SU-DHL-6 (cell line): ENCODE data around the gene OR10A4.

ENCODE experiments used
- CTCF ChIP-seq: fragments of 200-600 bp; sonication (generic); IDR thresholded peaks from one replicate; pipeline ENCODE4 v1.5.1; 2017; ENCODE audit warnings: antibody characterized with exemption, mild to moderate bottlenecking, low read length, moderate library complexity; ENCODE audit not compliant: insufficient read depth, poor library complexity, severe bottlenecking
- EZH2phosphoT487 ChIP-seq: fragments of 200-600 bp; sonication (generic), shearing (Covaris generic); conservative IDR thresholded peaks from 2 replicates; pipeline ENCODE4 v1.6.1; 2018; ENCODE audit warnings: mild to moderate bottlenecking, antibody characterized with exemption, low read length, moderate library complexity, mixed read lengths

DNA sequence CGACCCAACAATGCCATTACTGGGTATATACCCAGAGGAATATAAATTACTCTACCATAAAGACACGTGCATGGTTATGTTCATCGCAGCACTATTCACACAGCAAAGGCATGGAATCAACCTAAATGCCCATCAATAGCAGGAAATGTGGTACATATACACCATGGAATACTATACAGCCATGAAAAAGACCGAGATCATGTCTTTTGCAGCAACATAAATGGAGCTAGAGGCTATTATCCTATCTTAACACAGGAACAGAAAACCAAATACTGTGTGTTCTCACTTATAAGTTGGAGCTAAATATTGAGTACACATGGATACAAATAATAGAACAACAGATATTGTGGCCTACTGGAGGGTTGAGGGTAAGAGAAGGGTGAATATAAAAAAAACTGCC is 12.4 kb downstream of the OR10A4 start:
- TF ChIP-seq CTCF = no peak
- TF ChIP-seq EZH2phosphoT487 = no peak
